ENCODE results near the gene CDKN2B. TPM values are rescaled to one million over a fixed set of nuclear protein-coding genes. Genes with fewer than 3 reads are reported as not detected.

Gene CDKN2B
- total and polyA plus RNA-seq, 2 of the 13 experiments (the other 11 are each of a cell fraction or from before 2014, with no cell fraction given) = 1.4 to 1.5 TPM

- no TSS peak for BruUV-seq (replicated peaks)
- POLR2A ChIA-PET = no interaction called here
These were observed 41.9 kb downstream of the CDKN2B start for GRCh38 chr9:21967169-21967568.

GRCh38 chr9:21966140-21966851, 42.8 kb downstream of the CDKN2B start:
- FAIRE-seq = no peak
- H2AFZ ChIP-seq (ENCODE audit: low read length) = no peak overlapping the region
- BruUV-seq (replicated peaks) = no TSS peak
- no peak overlapping the region for H3K9ac ChIP-seq (ENCODE audit: insufficient read depth, low read depth, low read length)
- WGBS (ENCODE audit: low lambda C conversion rate) = 56% methylated on average over 14 of the region's 15 CpGs
- peaks cover 5 to 25% of the 10 kb centered on the region in 2 experiments; a peak in 3 of 5 replicates for H3K27me3 ChIP-seq (ENCODE audit: control insufficient read depth in 1 of 2, insufficient read depth in 2 of 2, low read length in 2 of 2)
- TF ChIP-seq KAT8 (CRISPR knock-in tag; IDR thresholded peaks at IDR 0.05) (no peak), ZNF431 (CRISPR knock-in tag; IDR thresholded peaks at IDR 0.05; ENCODE audit: borderline replicate concordance, low read depth) (no peak), ARID2 (CRISPR knock-in tag; IDR thresholded peaks at IDR 0.05; ENCODE audit: borderline replicate concordance) (no peak), PBX3 (CRISPR knock-in tag; IDR thresholded peaks at IDR 0.05; ENCODE audit: borderline replicate concordance) (no peak)
- POLR2A ChIA-PET = no interaction called here
- peaks cover 12% of the 10 kb centered on the region for H3K4me1 ChIP-seq (ENCODE audit: insufficient read depth, low read length)
- in situ Hi-C loops (cut with HindIII; ENCODE audit: extremely low pct_ligation_motif_present, low pct_unique_long_range_greater_than_20kb) (no loop called here), intact Hi-C loops (cut with micrococcal nuclease; ENCODE audit: unreplicated experiment) (no loop called here)
- H4K20me1 ChIP-seq (ENCODE audit: insufficient read depth, low read length) = no peaks in the 10 kb centered on the region
- no peaks in the 10 kb centered on the region for H3K9me3 ChIP-seq (ENCODE audit: low read length)
- H3K27ac ChIP-seq (ENCODE audit: extremely low read length, insufficient read depth, low read length) = no peak overlapping the region
- no peak for DNase-seq (ENCODE audit: low spot score)
- no peak overlapping the region for H3K4me3 ChIP-seq (replicated peaks in 1 of 3; ENCODE audit: insufficient read depth in 1 of 3, low read depth in 2 of 3, low read length in 3 of 3)
- H3K79me2 ChIP-seq (ENCODE audit: insufficient read depth, low read length) = no peaks in the 10 kb centered on the region
- peak overlapping the region; percentile 89; the same call in 1 of the 2 replicates for H3K4me2 ChIP-seq (ENCODE audit: low read depth, low read length)
- ATAC-seq = peak; percentile 18; the same call in 1 of the 3 replicates
- CTCF ChIA-PET (ENCODE audit: low intra/inter-chr PET ratio, low total read pairs) = interaction anchor here (2.3 kb wide), 1 partner anchor 153 kb away, joined by 20 read pairs; no protein-coding TSS in a partner anchor
- H3K36me3 ChIP-seq (replicated peaks in 1 of 2; ENCODE audit: control insufficient read depth in 1 of 2, insufficient read depth in 2 of 2, low read length in 2 of 2) = no peaks in the 10 kb centered on the region

More at GRCh38 chr9:21967169-21967568, 41.9 kb downstream of the CDKN2B start:
- H4K20me1 ChIP-seq (ENCODE audit: insufficient read depth, low read length) = no peaks in the 10 kb centered on the region
- CTCF ChIA-PET (ENCODE audit: low intra/inter-chr PET ratio, low total read pairs) = no interaction called here
- in situ Hi-C loops (cut with HindIII; ENCODE audit: extremely low pct_ligation_motif_present, low pct_unique_long_range_greater_than_20kb) (no loop called here), intact Hi-C loops (cut with micrococcal nuclease; ENCODE audit: unreplicated experiment) (no loop called here)
- peaks cover 5 to 25% of the 10 kb centered on the region in 2 experiments; a peak in 3 of 5 replicates for H3K27me3 ChIP-seq (ENCODE audit: control insufficient read depth in 1 of 2, insufficient read depth in 2 of 2, low read length in 2 of 2)
- H3K4me2 ChIP-seq (ENCODE audit: low read depth, low read length) = no peak overlapping the region
- H3K79me2 ChIP-seq (ENCODE audit: insufficient read depth, low read length) = no peaks in the 10 kb centered on the region
- no peaks in the 10 kb centered on the region for H3K9me3 ChIP-seq (ENCODE audit: low read length)
- no peak overlapping the region for H3K9ac ChIP-seq (ENCODE audit: insufficient read depth, low read depth, low read length)
- TF ChIP-seq EP300 (IDR thresholded peaks at IDR 0.05; ENCODE audit: low read depth in 2 of 2, low read length in 2 of 2) (no peak), EP300 (CRISPR knock-in tag; IDR thresholded peaks at IDR 0.05; ENCODE audit: borderline replicate concordance) (no peak), ZUFSP (CRISPR knock-in tag; IDR thresholded peaks at IDR 0.05; ENCODE audit: borderline replicate concordance) (no peak)
- H3K36me3 ChIP-seq (replicated peaks in 1 of 2; ENCODE audit: control insufficient read depth in 1 of 2, insufficient read depth in 2 of 2, low read length in 2 of 2) = no peaks in the 10 kb centered on the region
- FAIRE-seq = no peak
- no peak for ATAC-seq
- WGBS (ENCODE audit: low lambda C conversion rate) = 67% methylated on average over 11 of the region's 19 CpGs
- H3K4me1 ChIP-seq (ENCODE audit: insufficient read depth, low read length) = peaks cover 12% of the 10 kb centered on the region
- H3K27ac ChIP-seq (ENCODE audit: extremely low read length, insufficient read depth, low read length) = no peak overlapping the region
- no peak overlapping the region for H3K4me3 ChIP-seq (replicated peaks in 1 of 3; ENCODE audit: insufficient read depth in 1 of 3, low read depth in 2 of 3, low read length in 3 of 3)
- H2AFZ ChIP-seq (ENCODE audit: low read length) = no peak overlapping the region
- no peak for DNase-seq (ENCODE audit: low spot score)
